WTC11 (cell line): ENCODE measurements around the gene SYT7. TPM values are rescaled to one million over a fixed set of nuclear protein-coding genes. Genes with fewer than 3 reads are reported as not detected.

Experiments
- ATAC-seq: fragments of 200-7000 bp; cut with Tn5 transposase; 2 replicates; pipeline ENCODE4 v1.10.0; 2021; ENCODE audit warnings: mild to moderate bottlenecking, moderate library complexity
- CTCF ChIA-PET: fragments of 300-600 bp; sonication (Branson Sonifier 250); formaldehyde crosslinking; loops from one replicate; lab custom pipeline; 2021; ENCODE audit warnings: antibody characterized with exemption; lab: Charles Lee
- POLR2A ChIA-PET: fragments of 350-600 bp; sonication (Branson Sonifier 250); formaldehyde crosslinking; loops from one replicate; lab custom pipeline; 2021; ENCODE audit warnings: antibody characterized with exemption; lab: Charles Lee
- DNase-seq: peaks from one replicate; pipeline ENCODE4 v3.0.0; 2021; ENCODE audit warnings: low spot score
- H3K27ac Mint-ChIP-seq: 2 replicates; pipeline ENCODE4 v1.8.0; 2021; ENCODE audit warnings: mixed read lengths
- H3K27me3 Mint-ChIP-seq: 2 replicates; pipeline ENCODE4 v1.8.0; 2021; ENCODE audit warnings: low read depth, mild to moderate bottlenecking, moderate library complexity, mixed read lengths
- H3K36me3 Mint-ChIP-seq: 2 replicates; pipeline ENCODE4 v1.8.0; 2021; ENCODE audit warnings: mixed read lengths
- H3K4me1 Mint-ChIP-seq: 2 replicates; pipeline ENCODE4 v1.8.0; 2022; ENCODE audit warnings: mixed read lengths
- H3K4me3 Mint-ChIP-seq: 2 replicates; pipeline ENCODE4 v1.8.0; 2021; ENCODE audit warnings: mild to moderate bottlenecking, moderate library complexity, mixed read lengths
- H3K9me3 Mint-ChIP-seq: 2 replicates; pipeline ENCODE4 v1.8.0; 2021; ENCODE audit warnings: mixed read lengths
- GABPB1 ChIP-seq: sonication (generic); formaldehyde crosslinking; IDR thresholded peaks from 2 replicates; pipeline ENCODE4 v1.8.1; 2023; ENCODE audit warnings: mild to moderate bottlenecking, missing genetic modification reagents
- IRF2 ChIP-seq: sonication (generic); formaldehyde crosslinking; IDR thresholded peaks from 2 replicates; pipeline ENCODE4 v1.8.0; 2022; ENCODE audit warnings: low read depth, missing genetic modification reagents, borderline replicate concordance
- JAZF1 ChIP-seq: fragments of 250-450 bp; sonication (Bioruptor Pico); IDR thresholded peaks from 2 replicates; pipeline ENCODE4 v1.9.0; 2021; ENCODE audit warnings: moderate library complexity, mild to moderate bottlenecking, inconsistent platforms
- MXD4 ChIP-seq: fragments of 250-450 bp; sonication (Bioruptor Pico); IDR thresholded peaks from 2 replicates; pipeline ENCODE4 v1.8.0; 2021; ENCODE audit warnings: mild to moderate bottlenecking, moderate library complexity, borderline replicate concordance
- PRRX2 ChIP-seq: fragments of 250-450 bp; sonication (Bioruptor Pico); IDR thresholded peaks from 2 replicates; pipeline ENCODE4 v1.8.0; 2021; ENCODE audit warnings: mild to moderate bottlenecking
- RELA ChIP-seq: sonication (generic); formaldehyde crosslinking; IDR thresholded peaks from 2 replicates; pipeline ENCODE4 v1.8.1; 2022; ENCODE audit warnings: missing genetic modification reagents, mild to moderate bottlenecking, borderline replicate concordance
- SMAD4 ChIP-seq: sonication (generic); formaldehyde crosslinking; IDR thresholded peaks from 2 replicates; pipeline ENCODE4 v1.8.0; 2022; ENCODE audit warnings: mild to moderate bottlenecking, missing genetic modification reagents
- SP1 ChIP-seq: sonication (generic); formaldehyde crosslinking; conservative IDR thresholded peaks from 2 replicates; pipeline ENCODE4 v1.8.1; 2022; ENCODE audit warnings: missing genetic modification reagents
- TEAD1 ChIP-seq: sonication (generic); formaldehyde crosslinking; IDR thresholded peaks from 2 replicates; pipeline ENCODE4 v1.8.0; 2022; ENCODE audit warnings: mild to moderate bottlenecking, missing genetic modification reagents
- ZNF263 ChIP-seq: sonication (generic); formaldehyde crosslinking; IDR thresholded peaks from 2 replicates; pipeline ENCODE4 v1.8.1; 2022; ENCODE audit warnings: low read depth, mild to moderate bottlenecking, moderate library complexity, missing genetic modification reagents
- total RNA-seq: library from RNA; stranded (reverse); gene quantifications from 3 replicates; pipeline ENCODE4 v1.2.3, GENCODE V29; 2021
- TF ChIP-seq, protein P1 (sequence below): sonication (generic); formaldehyde crosslinking; conservative IDR thresholded peaks from 2 replicates; pipeline ENCODE4 v1.8.1; 2023; ENCODE audit warnings: mild to moderate bottlenecking, low read depth, missing genetic modification reagents, moderate library complexity
- TF ChIP-seq, protein P2 (sequence below): fragments of 250-450 bp; sonication (Bioruptor Pico); IDR thresholded peaks from 2 replicates; pipeline ENCODE4 v1.9.0; 2021; ENCODE audit warnings: moderate library complexity, mild to moderate bottlenecking, inconsistent platforms, borderline replicate concordance
- TF ChIP-seq, protein P3 (sequence below): sonication (generic); formaldehyde crosslinking; IDR thresholded peaks from 2 replicates; pipeline ENCODE4 v1.8.1; 2023; ENCODE audit warnings: mild to moderate bottlenecking, missing genetic modification reagents, borderline replicate concordance
- TF ChIP-seq, protein P4 (sequence below): sonication (generic); formaldehyde crosslinking; IDR thresholded peaks from 2 replicates; pipeline ENCODE4 v1.8.1; 2022; ENCODE audit warnings: low read depth, mild to moderate bottlenecking, moderate library complexity, missing genetic modification reagents, borderline replicate concordance
- TF ChIP-seq, protein P5 (sequence below): sonication (generic); formaldehyde crosslinking; IDR thresholded peaks from 2 replicates; pipeline ENCODE4 v1.8.1; 2022; ENCODE audit warnings: mild to moderate bottlenecking, missing genetic modification reagents, moderate library complexity, borderline replicate concordance
- TF ChIP-seq, protein P6 (sequence below): sonication (generic); formaldehyde crosslinking; IDR thresholded peaks from 2 replicates; pipeline ENCODE4 v1.8.0; 2022; ENCODE audit warnings: missing genetic modification reagents
- TF ChIP-seq, protein P7 (sequence below): fragments of 200-600 bp; IDR thresholded peaks from 2 replicates; pipeline ENCODE4 v1.8.0; 2022; ENCODE audit warnings: antibody characterized with exemption

Gene SYT7
- total RNA-seq, 1 experiment from 2014 or later = 12.5 TPM

DNA sequence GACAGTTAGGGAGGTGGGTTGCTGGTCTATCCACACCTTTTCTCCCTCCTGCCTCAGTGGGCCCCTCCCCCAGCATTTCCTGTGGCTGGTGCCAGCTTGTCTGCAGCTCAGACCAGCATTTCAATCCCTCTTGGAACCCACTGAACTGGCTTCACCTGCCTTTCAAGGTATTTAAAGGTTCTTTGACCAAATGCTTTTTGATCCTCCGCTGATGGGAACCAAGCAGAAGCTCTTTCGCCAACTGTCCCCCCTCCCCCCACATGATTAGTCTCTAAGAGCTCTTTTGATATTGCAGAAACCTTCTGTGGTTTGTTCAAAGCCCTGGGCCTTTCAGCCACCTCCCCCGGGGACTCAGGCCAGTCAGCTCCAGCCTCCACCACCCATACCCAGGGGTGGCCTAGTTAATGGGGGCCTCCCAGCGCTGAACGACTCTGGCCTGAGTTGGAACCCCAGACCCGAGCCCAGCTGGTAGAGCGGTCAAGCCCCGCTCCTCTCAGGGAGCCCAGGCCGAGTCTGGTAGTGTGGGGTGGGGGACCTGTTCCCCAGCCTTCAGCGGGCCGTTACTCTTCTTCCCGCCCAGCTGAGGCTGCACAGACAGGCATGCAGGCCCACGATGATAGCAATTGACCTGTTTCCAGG lies 6.0 kb upstream of the SYT7 start (continued):
- TF ChIP-seq JAZF1 (CRISPR knock-in tag) (no peak), PRRX2 (CRISPR knock-in tag) (no peak), GABPB1 (no peak)
- TF ChIP-seq, protein P1, sequence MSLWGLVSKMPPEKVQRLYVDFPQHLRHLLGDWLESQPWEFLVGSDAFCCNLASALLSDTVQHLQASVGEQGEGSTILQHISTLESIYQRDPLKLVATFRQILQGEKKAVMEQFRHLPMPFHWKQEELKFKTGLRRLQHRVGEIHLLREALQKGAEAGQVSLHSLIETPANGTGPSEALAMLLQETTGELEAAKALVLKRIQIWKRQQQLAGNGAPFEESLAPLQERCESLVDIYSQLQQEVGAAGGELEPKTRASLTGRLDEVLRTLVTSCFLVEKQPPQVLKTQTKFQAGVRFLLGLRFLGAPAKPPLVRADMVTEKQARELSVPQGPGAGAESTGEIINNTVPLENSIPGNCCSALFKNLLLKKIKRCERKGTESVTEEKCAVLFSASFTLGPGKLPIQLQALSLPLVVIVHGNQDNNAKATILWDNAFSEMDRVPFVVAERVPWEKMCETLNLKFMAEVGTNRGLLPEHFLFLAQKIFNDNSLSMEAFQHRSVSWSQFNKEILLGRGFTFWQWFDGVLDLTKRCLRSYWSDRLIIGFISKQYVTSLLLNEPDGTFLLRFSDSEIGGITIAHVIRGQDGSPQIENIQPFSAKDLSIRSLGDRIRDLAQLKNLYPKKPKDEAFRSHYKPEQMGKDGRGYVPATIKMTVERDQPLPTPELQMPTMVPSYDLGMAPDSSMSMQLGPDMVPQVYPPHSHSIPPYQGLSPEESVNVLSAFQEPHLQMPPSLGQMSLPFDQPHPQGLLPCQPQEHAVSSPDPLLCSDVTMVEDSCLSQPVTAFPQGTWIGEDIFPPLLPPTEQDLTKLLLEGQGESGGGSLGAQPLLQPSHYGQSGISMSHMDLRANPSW (CRISPR knock-in tag) = no peak
- TF ChIP-seq, protein P2, sequence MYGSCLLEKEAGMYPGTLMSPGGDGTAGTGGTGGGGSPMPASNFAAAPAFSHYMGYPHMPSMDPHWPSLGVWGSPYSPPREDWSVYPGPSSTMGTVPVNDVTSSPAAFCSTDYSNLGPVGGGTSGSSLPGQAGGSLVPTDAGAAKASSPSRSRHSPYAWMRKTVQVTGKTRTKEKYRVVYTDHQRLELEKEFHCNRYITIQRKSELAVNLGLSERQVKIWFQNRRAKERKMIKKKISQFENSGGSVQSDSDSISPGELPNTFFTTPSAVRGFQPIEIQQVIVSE (CRISPR knock-in tag) = no peak

DNA sequence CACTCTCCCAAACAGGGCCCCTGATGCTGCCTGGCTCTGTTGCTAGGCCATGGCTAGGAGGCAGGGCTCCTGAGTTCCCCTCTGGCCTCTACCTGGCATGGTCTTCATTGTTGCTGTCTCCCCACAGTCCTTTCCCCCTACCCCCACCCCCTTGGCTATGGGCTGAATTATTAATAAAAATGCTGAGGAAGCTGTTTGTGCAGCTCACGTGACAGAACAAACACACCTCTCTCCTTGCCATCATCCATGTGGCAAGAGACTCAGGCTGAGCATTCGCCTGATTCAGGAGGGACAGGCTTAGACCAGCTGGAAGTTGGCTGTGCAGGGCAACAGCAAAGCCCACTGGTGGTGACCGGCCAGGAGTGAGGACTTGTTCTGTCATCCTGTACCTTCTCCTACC lies 4.2 kb upstream of the SYT7 start:
- ATAC-seq = no peak
- Mint-ChIP-seq H3K4me3 (no peak overlapping the region), H3K27me3 (peaks cover 63% of the 10 kb centered on the region), H3K27ac (no peak overlapping the region), H3K36me3 (no peaks in the 10 kb centered on the region), H3K9me3 (no peaks in the 10 kb centered on the region), H3K4me1 (peaks cover 47% of the 10 kb centered on the region)
- ChIA-PET POLR2A (no interaction called here), CTCF (interaction anchor here (1.0 to 2.6 kb wide), 2 partner anchors 18 to 45 kb away, joined by 3 to 6 read pairs; no protein-coding TSS in a partner anchor)
- TF ChIP-seq SP1 (CRISPR knock-in tag) = no peak
- no peak for TF ChIP-seq ZNF263
- no peak for TF ChIP-seq SMAD4
- TF ChIP-seq PRRX2 (CRISPR knock-in tag) = no peak
- no peak for TF ChIP-seq TEAD1
- TF ChIP-seq, protein P3, sequence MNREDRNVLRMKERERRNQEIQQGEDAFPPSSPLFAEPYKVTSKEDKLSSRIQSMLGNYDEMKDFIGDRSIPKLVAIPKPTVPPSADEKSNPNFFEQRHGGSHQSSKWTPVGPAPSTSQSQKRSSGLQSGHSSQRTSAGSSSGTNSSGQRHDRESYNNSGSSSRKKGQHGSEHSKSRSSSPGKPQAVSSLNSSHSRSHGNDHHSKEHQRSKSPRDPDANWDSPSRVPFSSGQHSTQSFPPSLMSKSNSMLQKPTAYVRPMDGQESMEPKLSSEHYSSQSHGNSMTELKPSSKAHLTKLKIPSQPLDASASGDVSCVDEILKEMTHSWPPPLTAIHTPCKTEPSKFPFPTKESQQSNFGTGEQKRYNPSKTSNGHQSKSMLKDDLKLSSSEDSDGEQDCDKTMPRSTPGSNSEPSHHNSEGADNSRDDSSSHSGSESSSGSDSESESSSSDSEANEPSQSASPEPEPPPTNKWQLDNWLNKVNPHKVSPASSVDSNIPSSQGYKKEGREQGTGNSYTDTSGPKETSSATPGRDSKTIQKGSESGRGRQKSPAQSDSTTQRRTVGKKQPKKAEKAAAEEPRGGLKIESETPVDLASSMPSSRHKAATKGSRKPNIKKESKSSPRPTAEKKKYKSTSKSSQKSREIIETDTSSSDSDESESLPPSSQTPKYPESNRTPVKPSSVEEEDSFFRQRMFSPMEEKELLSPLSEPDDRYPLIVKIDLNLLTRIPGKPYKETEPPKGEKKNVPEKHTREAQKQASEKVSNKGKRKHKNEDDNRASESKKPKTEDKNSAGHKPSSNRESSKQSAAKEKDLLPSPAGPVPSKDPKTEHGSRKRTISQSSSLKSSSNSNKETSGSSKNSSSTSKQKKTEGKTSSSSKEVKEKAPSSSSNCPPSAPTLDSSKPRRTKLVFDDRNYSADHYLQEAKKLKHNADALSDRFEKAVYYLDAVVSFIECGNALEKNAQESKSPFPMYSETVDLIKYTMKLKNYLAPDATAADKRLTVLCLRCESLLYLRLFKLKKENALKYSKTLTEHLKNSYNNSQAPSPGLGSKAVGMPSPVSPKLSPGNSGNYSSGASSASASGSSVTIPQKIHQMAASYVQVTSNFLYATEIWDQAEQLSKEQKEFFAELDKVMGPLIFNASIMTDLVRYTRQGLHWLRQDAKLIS (CRISPR knock-in tag) = no peak
- TF ChIP-seq, protein P4, sequence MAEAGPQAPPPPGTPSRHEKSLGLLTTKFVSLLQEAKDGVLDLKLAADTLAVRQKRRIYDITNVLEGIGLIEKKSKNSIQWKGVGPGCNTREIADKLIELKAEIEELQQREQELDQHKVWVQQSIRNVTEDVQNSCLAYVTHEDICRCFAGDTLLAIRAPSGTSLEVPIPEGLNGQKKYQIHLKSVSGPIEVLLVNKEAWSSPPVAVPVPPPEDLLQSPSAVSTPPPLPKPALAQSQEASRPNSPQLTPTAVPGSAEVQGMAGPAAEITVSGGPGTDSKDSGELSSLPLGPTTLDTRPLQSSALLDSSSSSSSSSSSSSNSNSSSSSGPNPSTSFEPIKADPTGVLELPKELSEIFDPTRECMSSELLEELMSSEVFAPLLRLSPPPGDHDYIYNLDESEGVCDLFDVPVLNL = no peak
- no peak for TF ChIP-seq IRF2 (CRISPR knock-in tag)
- TF ChIP-seq, protein P5, sequence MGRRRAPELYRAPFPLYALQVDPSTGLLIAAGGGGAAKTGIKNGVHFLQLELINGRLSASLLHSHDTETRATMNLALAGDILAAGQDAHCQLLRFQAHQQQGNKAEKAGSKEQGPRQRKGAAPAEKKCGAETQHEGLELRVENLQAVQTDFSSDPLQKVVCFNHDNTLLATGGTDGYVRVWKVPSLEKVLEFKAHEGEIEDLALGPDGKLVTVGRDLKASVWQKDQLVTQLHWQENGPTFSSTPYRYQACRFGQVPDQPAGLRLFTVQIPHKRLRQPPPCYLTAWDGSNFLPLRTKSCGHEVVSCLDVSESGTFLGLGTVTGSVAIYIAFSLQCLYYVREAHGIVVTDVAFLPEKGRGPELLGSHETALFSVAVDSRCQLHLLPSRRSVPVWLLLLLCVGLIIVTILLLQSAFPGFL (CRISPR knock-in tag) = no peak
- TF ChIP-seq, protein P6, sequence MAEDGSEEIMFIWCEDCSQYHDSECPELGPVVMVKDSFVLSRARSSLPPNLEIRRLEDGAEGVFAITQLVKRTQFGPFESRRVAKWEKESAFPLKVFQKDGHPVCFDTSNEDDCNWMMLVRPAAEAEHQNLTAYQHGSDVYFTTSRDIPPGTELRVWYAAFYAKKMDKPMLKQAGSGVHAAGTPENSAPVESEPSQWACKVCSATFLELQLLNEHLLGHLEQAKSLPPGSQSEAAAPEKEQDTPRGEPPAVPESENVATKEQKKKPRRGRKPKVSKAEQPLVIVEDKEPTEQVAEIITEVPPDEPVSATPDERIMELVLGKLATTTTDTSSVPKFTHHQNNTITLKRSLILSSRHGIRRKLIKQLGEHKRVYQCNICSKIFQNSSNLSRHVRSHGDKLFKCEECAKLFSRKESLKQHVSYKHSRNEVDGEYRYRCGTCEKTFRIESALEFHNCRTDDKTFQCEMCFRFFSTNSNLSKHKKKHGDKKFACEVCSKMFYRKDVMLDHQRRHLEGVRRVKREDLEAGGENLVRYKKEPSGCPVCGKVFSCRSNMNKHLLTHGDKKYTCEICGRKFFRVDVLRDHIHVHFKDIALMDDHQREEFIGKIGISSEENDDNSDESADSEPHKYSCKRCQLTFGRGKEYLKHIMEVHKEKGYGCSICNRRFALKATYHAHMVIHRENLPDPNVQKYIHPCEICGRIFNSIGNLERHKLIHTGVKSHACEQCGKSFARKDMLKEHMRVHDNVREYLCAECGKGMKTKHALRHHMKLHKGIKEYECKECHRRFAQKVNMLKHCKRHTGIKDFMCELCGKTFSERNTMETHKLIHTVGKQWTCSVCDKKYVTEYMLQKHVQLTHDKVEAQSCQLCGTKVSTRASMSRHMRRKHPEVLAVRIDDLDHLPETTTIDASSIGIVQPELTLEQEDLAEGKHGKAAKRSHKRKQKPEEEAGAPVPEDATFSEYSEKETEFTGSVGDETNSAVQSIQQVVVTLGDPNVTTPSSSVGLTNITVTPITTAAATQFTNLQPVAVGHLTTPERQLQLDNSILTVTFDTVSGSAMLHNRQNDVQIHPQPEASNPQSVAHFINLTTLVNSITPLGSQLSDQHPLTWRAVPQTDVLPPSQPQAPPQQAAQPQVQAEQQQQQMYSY (CRISPR knock-in tag) = no peak
- TF ChIP-seq RELA (CRISPR knock-in tag) = no peak
- TF ChIP-seq, protein P2 (CRISPR knock-in tag) = no peak
- TF ChIP-seq, protein P7, sequence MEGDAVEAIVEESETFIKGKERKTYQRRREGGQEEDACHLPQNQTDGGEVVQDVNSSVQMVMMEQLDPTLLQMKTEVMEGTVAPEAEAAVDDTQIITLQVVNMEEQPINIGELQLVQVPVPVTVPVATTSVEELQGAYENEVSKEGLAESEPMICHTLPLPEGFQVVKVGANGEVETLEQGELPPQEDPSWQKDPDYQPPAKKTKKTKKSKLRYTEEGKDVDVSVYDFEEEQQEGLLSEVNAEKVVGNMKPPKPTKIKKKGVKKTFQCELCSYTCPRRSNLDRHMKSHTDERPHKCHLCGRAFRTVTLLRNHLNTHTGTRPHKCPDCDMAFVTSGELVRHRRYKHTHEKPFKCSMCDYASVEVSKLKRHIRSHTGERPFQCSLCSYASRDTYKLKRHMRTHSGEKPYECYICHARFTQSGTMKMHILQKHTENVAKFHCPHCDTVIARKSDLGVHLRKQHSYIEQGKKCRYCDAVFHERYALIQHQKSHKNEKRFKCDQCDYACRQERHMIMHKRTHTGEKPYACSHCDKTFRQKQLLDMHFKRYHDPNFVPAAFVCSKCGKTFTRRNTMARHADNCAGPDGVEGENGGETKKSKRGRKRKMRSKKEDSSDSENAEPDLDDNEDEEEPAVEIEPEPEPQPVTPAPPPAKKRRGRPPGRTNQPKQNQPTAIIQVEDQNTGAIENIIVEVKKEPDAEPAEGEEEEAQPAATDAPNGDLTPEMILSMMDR = no peak
- no peak for TF ChIP-seq MXD4 (CRISPR knock-in tag)
- no peak for DNase-seq
